Measurements from ENCODE around the gene NVL. TPM values are rescaled to one million over a fixed set of nuclear protein-coding genes. Genes with fewer than 3 reads are reported as not detected.

NVL gene
- total RNA-seq, 6 experiments from 2014 or later = 21.4 to 24.4 (median 23.0) TPM

GRCh38 chr1:224183591-224184312, 146.2 kb downstream of the NVL start:
- peak; percentile 29; the same call in 1 of the 2 replicates for TF ChIP-seq CTCF (IDR thresholded peaks at IDR 0.05)
- Mint-ChIP-seq H3K4me1 (ENCODE audit: low read depth) (peaks cover 36% of the 10 kb centered on the region), H3K4me3 (peak overlapping the region; percentile 93), H3K36me3 (ENCODE audit: low read depth) (peaks cover 35% of the 10 kb centered on the region), H3K27me3 (ENCODE audit: insufficient read depth) (peaks cover 1% of the 10 kb centered on the region), H3K27ac (peak overlapping the region; percentile 90), H3K9me3 (peaks cover 4% of the 10 kb centered on the region; the same call in 1 of the 2 replicates)
- DNase-seq = peak; percentile 35

DNA sequence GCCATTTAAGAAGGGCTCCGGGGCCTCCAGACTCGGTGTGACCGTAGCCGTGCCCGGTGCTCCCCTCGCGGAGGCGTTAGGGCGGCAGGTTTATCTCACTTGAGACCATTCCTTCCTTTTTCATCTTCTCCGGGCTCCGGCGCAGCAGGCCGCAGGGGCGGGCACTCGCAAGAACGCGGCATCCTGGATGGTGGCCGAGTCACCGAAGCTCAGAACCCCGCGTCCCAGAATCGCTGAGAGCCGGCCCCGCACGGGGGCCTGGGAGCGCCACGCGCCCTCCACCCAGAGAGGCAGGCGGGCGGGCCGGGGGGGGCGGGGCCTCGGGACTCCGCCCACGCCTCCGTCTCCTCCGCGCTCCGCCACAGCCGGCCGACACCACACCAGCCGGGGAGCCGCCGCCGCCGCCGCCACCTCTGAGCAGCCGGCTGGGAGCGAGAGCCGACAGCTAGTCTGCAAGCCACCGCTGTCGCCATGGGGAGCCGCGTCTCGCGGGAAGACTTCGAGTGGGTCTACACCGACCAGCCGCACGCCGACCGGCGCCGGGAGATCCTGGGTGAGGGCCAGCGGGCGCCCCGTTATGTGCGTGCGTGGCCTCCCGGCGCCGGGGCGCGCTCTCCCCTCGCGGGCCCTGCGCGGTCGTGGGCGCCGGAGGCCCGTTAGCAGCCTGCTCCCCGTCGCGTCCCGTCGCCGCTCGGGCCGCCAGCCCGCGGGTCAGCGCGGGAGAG, 146.9 kb downstream of the NVL start, which contains the start of gene DEGS1:
Gene DEGS1, plus strand, starts transcription at position 375 of the 725 bp plus-strand sequence. Its CDS starts 97 bp downstream, at position 472.
- Mint-ChIP-seq H3K36me3 (ENCODE audit: low read depth) (peaks cover 29% of the 10 kb centered on the region), H3K9me3 (0 out of 2 replicates have a peak, but pooled peaks cover 4% of the 10 kb centered on the region), H3K4me3 (peak within 1 kb of the TSS; percentile 93), H3K27me3 (ENCODE audit: insufficient read depth) (peaks cover 1% of the 10 kb centered on the region; the same call in 1 of the 2 replicates), H3K4me1 (ENCODE audit: low read depth) (peaks cover 31% of the 10 kb centered on the region), H3K27ac (peak within 1 kb of the TSS; percentile 90)
- TF ChIP-seq CTCF (IDR thresholded peaks at IDR 0.05) = no peak
- peak; percentile 70 for DNase-seq

DNA sequence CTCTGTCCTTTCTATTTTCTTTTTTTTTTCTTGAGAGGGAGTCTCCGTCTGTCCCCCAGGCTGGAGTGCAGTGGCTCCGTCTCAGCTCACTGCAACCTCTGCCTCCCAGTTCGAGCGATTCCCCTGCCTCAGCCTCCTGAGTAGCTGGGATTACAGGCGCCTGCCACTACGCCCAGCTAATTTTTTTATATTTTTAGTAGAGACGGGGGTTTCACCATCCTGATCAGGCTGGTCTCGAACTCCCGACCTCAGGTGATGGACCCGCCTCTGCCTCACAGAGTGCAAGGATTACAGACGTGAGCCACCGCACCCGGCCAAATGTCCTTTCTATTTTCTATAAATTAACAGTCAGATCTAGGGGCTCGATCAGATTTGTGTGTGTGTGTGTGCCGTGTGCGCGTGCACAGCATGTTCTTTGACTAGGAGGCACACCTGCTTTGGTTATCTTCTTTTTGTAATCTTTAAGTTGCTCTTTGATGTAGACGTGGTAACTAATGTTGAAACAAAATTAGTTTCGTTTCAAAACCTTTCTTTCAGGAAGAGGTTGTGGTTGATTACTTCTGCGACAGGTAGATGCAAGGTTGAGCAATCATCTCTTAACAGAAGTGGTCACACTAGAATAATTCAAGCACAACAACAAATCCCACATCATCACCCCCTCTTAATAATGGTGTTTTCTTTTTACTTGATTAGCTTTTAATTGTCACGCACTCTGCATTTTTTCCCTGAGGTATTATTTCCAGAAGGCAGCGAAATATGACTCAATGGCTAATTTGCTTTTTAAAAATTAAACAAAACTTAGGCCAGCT, 147.7 kb downstream of the NVL start:
- no peak for TF ChIP-seq CTCF (IDR thresholded peaks at IDR 0.05)
- Mint-ChIP-seq H3K4me1 (ENCODE audit: low read depth) (peaks cover 31% of the 10 kb centered on the region), H3K9me3 (0 out of 2 replicates have a peak, but pooled peaks cover 4% of the 10 kb centered on the region), H3K27me3 (ENCODE audit: insufficient read depth) (peaks cover 1% of the 10 kb centered on the region; the same call in 1 of the 2 replicates), H3K4me3 (peak overlapping the region; percentile 89), H3K36me3 (ENCODE audit: low read depth) (peaks cover 29% of the 10 kb centered on the region), H3K27ac (peak overlapping the region; percentile 88)
- DNase-seq = no peak

DNA sequence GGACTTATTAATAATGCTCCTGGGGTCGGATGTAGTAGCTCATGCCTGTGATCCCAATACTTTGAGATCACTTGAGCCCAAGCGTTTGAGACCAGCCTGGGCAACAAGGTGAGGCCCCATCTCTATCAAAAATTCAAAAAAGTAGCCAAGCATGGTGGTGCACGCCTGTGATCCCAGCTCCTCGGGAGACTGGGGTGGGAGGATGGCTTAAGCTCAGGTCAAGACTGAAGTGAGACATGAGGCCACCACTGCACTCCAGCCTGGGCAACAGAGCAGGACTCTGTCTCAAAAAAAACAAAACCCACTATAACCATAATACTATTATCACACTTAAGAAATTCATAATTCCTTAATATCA, 148.5 kb downstream of the NVL start:
- Mint-ChIP-seq H3K9me3 (0 out of 2 replicates have a peak, but pooled peaks cover 4% of the 10 kb centered on the region), H3K27ac (no peak overlapping the region), H3K4me1 (ENCODE audit: low read depth) (peaks cover 27% of the 10 kb centered on the region), H3K36me3 (ENCODE audit: low read depth) (peaks cover 23% of the 10 kb centered on the region), H3K27me3 (ENCODE audit: insufficient read depth) (peaks cover 1% of the 10 kb centered on the region; the same call in 1 of the 2 replicates), H3K4me3 (no peak overlapping the region)
- DNase-seq = no peak
- no peak for TF ChIP-seq CTCF (IDR thresholded peaks at IDR 0.05)

GRCh38 chr1:224180783-224181452, 149.1 kb downstream of the NVL start:
- Mint-ChIP-seq H3K4me3 (no peak overlapping the region), H3K27ac (no peak overlapping the region), H3K36me3 (ENCODE audit: low read depth) (peaks cover 20% of the 10 kb centered on the region), H3K9me3 (0 out of 2 replicates have a peak, but pooled peaks cover 4% of the 10 kb centered on the region), H3K4me1 (ENCODE audit: low read depth) (peaks cover 27% of the 10 kb centered on the region), H3K27me3 (ENCODE audit: insufficient read depth) (peaks cover 1% of the 10 kb centered on the region; the same call in 1 of the 2 replicates)
- no peak for TF ChIP-seq CTCF (IDR thresholded peaks at IDR 0.05)
- no peak for DNase-seq

All from HFFc6 (cell line).